ENCODE data around the gene UBE3C.
"Not testable (repeated sequence)": the region's sequence is repeated elsewhere in the genome, so short reads cannot be mapped to it uniquely, and the experiment has no call there.

UBE3C gene

DNA sequence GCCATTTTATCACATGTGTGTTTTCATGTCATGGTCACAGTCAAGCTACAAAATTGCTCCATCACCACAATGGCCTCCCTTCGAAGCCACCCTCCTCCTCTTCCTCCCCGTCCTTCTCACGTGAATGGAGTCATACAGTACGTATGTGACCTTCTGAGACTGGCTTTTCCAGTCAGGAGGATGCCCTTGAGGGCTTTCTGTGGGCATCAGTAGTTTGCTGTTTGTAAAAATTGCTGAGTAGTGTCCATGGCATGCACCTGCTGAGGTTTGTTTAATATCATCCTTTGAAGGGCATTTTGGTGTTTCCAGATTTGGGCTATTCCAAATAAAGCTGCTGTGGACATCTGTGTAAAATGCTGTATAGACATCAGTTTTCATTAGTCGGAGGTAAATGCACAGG, 5.9 kb upstream of the UBE3C start:
- no peak for DNase-seq

DNA sequence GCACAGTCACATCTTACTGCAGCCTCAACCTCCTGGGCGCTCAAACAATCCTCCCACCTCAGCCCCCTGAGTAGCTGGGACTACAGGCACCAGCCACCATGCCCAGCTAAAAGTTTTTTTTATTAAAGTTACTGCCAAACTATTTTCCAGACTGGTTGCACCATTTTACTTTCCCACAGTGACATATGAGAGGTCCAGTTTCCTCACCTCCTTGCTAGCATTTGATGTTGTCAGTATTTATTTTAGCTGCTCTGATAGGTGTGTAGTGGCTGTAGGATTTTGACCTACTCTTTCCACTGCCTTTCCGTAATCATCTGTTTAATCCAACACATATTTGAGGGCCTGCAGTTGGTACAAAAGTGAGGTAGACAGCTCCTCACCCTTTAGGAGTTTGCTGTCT, 5.4 kb upstream of the UBE3C start:
- no peak for DNase-seq

DNA sequence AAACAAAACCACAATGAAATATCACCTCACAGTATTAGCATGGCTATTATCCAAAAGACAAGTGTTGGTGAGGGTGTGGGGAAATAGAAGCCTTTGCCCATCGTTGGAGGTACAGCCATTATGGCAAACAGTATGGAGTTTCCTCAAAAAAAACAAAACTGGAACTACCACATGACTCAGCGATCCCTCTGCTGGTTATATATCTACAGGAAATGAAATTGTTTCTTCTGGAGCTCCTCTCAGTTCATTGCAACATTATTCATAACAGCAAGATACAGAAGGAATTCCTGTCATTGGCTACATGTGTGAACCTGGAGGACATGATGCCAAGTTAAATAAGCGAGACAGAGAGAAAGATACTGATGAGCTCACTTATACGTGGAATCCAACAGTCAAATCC, 2.4 kb upstream of the UBE3C start:
- DNase-seq: peak; percentile 23

DNA sequence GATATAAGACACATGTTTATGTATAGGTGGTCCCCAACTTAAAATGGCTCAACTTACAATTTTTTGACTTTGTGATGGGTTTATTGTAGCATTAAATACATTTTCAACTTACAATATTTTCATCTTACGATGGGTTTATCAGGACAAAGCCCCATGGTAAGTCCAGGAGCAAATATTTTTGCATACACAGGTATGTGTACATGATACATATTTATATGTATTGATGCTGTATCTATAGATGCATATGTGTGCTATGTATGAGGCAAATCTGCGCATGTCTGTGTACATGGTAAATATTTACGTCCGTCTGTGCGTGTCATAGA, 664 bp upstream of the UBE3C start:
- no peak for DNase-seq

DNA sequence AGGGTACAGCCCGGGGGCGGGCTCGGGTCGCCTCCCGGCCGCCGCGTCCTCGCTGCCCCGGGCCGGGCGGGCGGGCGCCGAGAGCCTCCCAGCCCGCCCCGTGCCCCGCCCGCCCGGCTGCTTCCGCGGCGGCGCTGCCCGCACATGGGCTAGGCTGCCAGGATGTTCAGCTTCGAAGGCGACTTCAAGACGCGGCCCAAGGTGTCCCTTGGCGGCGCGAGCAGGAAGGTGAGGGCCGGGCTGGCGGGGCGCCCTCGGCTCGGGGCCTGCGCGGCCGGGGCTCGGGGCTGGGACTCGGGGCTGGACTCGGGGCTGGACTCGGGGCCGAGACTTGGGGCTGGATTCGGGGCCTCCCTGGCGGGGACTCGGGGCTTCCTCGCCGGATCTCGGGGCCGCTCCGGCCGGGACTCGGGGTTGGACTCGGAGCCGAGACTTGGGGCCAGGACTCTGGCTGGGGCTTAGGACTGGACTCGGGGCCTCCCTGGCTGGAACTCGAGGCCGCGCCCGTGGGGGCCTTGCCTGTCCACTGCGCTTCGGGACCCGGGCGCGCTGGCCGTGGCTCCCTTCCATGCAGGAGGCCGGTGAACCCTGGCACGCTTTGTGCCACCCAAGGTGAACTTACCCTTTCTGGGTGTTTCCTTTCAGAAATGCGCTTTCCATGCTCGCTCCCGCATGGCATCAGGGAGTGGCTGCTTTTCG, 534 bp downstream of the UBE3C start:
- DNase-seq: no peak

DNA sequence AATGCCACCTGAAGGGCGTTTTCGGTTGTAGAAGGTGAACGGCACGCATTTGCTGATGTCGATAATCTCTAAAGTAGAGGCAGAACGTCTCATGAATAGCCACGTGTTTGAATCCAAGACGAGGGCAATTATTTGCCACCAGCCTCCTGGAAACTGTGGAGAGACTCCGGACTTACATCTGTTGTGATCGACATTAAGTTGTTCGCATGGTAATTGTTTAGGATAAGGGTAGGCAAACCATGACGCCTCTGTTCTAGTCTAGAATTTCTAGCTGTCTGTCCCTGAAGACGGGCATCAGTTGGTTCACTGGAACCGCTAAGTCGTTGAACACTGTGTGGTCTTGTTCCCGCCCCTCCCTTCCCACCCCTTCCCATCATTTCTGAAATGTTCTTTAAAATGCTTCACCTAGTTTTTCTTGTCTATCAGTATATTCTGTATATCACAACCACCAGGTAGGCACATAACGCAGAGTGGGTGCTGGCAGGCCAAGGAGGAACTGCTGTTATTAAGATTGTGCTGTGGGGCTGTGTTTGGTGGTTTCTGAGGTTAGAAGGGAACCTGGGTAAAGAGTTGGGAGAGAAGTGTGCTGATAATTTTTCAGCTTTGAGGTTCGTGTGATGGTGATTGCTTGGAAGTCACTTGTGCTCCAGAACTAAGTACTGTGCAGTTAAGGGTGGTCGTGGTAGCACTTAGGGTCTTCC, 1.2 kb downstream of the UBE3C start:
- peak; percentile 6 for DNase-seq

DNA sequence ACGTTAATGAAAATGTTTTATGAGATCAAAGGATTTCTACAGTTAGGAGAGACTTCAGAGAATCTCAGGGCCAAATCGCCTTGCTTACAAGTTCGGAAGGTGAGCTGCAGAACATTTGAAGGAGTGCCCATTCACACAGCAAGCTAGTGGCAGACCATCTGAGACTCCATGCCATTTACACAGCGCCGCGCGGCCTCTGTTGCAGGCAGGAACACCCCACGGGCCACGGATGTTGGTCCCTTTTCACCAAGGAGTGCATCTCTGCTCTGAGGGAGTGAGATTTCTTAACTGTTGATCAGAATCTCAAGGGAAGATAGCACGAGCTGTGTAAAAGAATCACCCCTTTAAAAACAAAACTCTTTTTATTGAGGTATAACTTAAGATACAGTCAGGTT, 1.8 kb downstream of the UBE3C start:
- DNase-seq: no peak

DNA sequence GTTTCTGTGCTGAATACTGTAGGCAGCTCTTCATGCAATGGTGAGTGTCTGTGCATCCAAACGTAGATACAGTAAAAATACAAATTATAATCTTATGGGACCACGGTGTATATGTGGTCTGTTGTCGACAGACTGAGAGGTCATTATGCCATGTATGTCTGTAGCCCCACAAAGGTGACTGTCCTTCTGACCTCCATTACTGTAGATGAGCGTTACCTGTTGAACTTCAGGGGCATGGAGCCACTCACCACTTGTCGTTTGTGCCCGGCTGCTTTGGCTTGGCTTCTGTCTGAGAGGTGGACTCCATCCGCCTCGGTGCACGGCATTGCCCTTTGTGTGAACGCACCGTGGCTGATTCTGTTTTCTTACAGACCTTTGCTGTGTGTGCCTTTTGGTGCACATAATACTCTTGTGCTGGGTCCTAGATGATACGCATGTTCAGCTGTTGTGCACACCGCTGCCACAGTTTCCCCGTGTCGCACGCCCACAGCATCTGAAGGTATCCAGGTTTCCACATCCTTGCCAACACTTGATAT, 2.9 kb downstream of the UBE3C start:
- no peak for DNase-seq

DNA sequence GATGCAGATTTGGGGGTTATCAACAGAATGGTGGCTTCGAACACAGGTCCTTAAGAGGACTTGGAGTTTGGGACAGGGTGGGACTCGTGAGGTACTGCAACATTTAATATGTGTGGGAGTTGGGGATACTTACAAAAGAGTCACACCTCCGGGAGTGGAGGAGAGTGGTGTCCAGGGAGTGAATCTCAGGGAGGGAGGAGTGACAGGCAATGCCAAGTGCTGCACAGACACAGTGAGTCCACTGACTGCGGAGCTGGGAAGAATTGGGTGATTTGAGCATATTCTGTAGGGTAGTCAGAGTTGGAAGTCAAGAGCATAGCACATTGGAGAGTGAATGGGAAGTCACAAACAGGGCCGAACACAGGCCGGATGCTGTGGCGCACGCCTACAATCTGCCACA, 5.1 kb downstream of the UBE3C start:
- no peak for DNase-seq

DNA sequence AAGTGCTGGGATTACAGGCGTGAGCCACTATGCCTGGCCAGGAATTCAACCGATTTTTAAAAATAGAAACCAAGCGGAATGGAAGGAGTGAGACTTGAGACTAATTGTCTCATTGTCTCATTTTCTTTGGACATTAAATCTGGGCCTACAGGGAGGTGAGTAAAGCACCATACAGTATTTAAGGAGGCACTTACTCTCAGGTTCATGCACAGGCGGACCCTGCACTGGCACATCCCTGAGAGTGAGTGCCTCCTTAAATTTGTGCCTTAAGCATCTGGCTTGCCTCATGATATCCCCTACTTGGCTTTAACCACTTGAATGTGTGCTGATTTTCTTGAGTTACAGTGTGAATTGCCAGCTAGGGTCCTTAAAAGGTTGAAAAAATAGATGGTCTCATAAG, 10.6 kb downstream of the UBE3C start:
- DNase-seq: no peak

DNA sequence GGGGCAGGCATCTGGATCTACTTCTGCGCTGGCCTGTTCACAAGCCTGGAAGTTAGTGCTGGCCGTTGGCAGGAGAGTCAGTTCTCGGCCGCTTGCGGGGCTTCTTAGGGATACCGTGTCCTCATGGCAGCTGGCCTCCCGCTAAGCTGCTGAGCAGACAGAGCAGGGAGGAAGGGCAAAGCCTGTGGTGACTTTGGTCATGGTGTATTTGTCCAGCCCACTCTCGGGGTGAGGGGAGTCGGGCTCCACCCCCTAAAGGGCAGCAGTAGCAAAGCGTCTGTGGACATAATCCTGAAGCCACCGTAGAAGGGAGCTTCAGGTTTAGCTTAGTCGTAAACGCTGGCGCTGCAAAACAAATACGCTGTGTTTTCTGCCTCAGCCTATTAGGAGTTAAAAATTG, 12.2 kb downstream of the UBE3C start:
- DNase-seq: no peak

DNA sequence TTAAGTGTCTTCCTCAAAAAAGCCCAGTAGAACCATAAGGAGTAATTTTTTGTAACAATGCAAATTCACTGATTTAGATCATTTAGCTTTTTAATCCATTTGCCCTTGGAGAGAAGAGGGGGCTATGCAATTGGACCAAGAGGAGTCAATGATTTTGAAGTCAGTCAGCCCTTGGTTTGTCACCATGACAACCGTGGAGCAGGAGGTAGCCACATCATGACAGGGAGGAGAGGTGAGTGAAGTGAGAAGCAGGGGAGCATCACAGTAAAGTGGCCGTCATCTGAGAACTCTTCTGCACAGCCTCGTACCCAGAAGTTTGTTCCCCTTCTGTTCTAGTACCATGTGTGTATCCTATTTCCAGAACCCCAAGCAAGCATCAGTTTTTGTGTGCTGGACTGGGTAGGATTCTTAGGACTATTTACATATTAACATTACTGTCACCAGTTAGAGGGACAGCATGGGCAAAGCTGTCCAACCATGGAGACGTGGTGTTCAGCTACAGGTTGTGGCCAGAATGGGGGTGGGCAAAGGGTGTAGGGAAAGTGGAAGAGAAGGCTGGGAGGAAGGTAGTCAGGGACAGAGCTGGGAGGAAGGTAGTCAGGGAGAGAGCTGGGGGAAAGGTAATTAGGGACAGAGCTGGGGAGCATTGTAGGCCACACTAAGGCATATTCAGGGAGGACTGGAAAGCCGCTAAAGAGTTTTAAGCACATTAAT, 13.1 kb downstream of the UBE3C start:
- no peak for DNase-seq

DNA sequence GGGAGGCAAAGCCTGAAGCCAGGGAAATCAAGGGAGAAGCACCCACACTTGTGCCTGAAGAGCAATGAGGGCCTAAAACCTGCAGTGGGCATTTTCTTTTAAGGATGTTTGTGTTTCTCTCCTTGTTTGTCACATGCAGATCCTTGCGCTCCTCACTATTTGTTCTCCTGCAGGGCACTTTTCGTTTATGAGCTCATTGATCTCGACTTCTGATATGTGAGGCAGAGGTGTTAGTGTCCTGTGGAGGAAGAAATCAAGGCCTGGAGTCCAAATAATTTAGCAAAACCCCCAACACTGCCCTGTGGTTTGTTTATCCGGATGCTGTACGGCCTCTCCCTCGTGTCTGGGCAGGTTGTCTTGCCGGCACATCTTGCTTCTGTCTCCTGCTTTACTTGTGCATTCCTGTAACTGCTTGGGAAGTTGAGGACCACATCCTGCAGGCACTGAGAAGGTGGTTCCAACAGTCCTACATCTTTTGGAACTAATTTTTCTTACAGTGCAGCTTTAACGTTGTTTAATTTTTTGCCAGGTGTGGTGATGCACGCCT, 13.7 kb downstream of the UBE3C start:
- no peak for DNase-seq

DNA sequence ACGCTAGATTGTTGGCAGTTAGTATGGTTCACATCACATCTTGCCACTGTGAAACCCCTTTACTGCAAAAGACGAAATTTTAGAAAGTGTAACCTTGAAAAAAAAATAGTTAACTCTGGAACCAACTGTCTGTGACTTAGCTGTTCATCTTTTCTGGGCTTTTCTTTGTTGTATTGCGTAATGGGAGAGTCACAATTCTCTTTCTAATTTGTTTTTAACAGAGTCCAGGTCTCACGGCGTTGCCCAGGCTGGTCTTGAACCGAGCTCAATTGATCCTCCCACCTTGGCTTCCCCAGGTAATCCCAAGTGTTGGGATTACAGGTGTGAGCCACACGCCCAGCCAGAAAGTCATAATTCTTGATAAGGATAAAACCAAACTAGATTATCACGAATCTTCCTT, 14.5 kb downstream of the UBE3C start:
- no peak for DNase-seq

DNA sequence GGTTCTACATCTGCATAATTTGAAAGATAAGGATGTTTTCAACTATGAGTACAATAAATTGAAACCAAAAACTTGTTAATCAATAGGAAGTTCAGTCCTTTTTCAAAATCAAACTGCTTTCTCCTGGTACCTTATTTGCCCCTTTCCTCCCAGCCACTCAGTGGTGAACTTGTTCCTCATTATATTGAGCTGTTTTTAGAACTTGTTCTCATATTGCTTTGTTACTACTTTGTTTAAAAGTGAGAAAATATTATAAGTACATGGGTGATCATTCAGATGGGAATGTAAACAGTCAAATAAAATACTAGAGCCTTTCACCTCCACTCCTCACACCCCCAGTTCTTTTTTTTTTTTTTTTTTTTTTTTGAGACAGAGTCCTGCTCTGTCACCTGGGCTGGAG, 17.2 kb downstream of the UBE3C start:
- DNase-seq: no peak

DNA sequence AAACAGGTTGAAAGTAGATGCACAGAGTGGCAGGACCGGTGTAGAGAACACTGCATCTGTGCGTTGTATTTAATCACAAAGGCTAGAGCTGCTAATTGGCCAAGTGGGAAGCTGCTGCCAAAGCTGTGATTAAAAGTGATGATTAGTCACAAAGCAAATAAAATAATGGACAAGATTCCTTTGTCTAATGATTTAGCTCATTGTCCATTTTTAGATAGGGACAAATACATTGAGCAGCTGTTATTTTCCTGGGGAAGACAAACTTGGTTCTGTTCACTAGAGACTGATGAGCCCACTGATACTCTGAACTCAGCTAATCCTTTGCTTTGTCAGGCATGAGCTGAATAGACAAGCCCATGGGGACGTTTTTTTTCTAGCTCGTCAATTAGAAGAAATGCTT, 19.7 kb downstream of the UBE3C start:
- no peak for DNase-seq

DNA sequence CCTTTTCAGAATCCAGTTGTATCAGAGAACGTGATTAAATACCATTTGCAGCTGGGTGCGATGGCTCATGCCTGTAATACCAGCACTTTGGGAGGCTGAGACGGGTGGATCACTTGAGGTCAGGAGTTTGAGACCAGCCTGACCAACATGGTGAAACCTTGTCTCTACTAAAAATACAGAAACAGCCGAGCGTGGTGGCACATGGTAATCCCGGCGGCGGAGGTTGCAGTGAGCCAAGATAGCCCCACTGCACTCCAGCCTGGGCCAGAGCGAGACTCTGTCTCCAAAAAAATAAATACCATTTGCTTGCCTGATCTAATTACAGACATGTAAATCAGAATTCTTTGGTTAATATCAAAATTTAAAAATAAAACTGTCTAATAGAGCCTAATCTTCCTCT, 20.8 kb downstream of the UBE3C start:
- not testable (repeated sequence) for DNase-seq

DNA sequence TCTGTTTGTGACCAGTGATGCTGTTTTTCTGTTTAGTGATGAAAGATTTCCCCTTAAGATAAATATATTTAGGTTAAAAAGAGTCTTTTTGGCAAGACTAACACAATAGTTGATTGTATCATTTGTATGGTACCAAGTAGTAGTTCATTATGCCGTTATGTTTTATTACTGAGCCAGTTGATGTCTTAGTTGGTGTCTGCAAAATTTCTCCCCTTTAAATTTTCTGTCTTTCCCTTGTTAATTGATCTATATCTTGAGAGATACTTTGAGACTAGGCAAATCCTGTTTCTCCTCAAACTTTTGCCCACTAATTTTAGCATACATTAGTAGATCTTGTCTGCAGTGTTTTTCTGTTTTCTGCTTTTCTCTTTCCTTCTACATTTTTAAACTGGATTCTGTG, 21.7 kb downstream of the UBE3C start:
- no peak for DNase-seq

DNA sequence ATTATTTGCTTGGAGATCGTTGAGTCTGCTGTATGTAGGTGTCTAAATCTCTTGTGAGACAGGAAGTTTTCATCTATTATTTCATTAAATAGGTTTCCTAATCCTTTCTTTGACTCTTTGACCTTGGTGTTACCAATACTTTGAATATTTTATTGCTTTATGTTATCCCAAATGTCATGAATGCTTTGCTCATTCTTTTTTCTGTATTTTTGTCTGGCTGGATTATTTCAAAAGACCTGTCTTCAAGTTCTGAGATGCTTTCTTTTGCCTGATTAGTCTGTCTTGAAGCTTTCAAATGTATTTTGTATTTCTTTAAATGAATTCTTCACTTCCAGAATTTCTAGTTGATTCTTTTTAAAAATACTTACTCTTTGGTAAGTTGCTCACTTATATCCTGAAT, 27.3 kb downstream of the UBE3C start:
- no peak for DNase-seq

DNA sequence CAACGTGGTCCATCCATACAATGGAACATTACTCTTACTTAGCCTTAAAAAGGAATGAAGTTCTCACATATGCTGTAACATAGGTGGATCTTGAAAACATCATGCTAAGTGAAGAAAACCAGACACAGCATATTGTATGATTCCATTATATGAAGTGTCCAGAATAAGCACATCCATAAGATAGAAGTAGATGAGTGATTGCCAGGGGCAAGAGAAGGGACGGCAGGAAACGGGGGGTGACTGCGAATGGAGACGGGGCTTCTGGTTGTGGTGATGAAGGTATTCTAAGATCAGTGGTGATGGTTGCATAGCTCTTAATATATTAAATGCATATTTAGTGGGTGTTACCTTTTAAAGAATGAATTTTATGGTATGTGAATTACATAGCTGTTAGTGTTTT, 29.8 kb downstream of the UBE3C start:
- no peak for DNase-seq

DNA sequence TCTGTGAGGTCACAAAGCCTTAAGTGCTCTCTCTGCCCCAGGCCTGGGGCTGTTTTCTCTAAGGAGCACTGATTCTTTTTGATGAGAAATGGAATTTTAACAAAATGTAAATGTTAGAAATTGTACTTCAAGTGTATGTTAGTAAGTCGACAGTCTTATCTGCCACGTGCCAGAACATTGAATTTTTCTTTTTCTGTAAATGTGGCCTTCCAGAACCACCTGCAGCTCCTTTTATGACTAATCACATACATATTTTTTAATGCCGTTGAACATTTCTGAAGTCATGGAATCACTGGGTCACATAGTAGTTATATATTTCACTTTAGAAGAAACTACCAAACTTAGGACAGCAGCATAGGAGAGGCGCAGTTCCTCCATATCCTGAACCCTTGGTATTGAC, 38.0 kb downstream of the UBE3C start:
- no peak for DNase-seq

DNA sequence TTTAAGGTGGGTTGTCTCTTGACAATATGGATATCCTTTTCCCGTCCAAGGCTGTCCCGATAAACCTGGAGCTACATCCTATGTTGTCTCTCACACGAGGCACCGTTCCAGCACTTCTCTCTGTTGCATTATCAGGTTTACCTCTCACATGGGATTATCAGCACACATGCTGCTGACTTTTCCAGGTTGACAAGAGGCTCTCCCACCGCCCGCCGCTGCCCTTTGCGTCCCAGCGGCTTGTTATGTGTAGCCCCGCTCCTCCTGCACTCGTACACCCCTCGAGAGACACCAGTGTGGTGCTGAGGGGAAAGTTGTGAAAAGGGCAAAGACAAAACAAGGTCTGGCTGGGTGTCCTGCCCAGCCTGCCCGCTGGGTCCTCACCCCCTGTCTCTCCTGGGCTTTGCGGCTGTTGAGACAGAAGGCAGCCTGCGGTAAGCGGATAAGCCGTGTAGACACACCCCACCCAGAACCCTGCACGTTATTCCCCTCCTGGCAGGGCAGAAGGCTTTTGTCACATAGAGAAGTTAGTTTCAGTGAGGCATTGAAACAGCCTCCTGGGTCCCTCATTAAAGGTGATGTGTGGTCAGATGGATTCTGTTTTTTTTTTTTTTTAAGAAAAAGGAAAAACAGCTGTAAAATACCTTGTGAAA, 38.7 kb downstream of the UBE3C start:
- no peak for DNase-seq

DNA sequence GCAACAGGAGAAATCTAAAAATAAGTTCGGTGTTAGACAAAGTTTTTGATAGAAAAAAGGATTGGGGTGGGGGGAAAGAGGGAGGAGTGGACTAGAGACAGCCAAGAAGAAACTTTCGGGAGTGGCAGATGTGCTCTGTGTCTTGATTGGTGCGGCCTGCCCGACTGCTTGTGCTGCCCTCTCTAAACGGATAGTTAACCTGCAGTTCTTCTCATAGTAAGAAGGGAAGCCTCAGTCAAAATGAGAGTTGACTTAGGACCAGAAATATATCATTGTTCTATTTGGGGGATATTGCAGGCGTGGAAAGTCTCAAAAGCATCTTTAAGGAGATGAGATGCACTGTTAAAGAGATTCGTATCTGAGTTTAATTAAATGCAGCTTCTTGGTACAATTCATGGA, 39.3 kb downstream of the UBE3C start:
- no peak for DNase-seq

Measured in SIG-M5 (cell line).